Lower leg skin (tissue), 3 donors: ENCODE measurements around the gene PRELID1.

Experiments used
- POLR2A ChIP-seq, 2 donors: fragments of 450-650 bp; IDR thresholded peaks; one replicate each; pipeline ENCODE4 v1.6.1; 2016 to 2017; ENCODE audit warnings: antibody characterized with exemption in 2 of 2, mild to moderate bottlenecking in 1 of 2, moderate library complexity in 1 of 2
- TF ChIP-seq, protein P1 (sequence below), 3 donors: fragments of 450-650 bp; IDR thresholded peaks; one replicate each; pipeline ENCODE4 v1.5.1; 2016; ENCODE audit warnings: antibody characterized with exemption in 3 of 3, mild to moderate bottlenecking in 3 of 3, moderate library complexity in 2 of 3

DNA sequence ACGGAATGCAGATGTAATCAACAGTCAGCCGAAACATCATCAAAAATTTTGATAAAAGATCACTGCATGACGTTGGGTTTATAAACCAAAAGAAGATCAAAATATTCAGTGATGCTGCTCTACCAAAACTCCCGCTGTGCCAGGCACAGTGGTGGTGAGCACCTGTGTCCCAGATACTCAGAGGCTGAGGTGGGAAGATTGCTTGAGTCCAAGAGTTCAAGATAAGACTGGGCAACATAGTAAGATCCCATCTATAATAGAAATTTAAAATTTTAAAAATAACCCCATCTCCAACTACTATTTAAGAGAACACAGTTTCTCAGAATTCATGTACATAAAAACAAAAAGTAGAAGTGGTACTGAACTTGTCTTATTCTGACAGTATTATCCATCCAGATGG, 44.1 kb downstream of the PRELID1 start:
- TF ChIP-seq, protein P1, sequence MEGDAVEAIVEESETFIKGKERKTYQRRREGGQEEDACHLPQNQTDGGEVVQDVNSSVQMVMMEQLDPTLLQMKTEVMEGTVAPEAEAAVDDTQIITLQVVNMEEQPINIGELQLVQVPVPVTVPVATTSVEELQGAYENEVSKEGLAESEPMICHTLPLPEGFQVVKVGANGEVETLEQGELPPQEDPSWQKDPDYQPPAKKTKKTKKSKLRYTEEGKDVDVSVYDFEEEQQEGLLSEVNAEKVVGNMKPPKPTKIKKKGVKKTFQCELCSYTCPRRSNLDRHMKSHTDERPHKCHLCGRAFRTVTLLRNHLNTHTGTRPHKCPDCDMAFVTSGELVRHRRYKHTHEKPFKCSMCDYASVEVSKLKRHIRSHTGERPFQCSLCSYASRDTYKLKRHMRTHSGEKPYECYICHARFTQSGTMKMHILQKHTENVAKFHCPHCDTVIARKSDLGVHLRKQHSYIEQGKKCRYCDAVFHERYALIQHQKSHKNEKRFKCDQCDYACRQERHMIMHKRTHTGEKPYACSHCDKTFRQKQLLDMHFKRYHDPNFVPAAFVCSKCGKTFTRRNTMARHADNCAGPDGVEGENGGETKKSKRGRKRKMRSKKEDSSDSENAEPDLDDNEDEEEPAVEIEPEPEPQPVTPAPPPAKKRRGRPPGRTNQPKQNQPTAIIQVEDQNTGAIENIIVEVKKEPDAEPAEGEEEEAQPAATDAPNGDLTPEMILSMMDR (IDR thresholded peaks at IDR 0.05), result no peak
- no peak for TF ChIP-seq POLR2A (IDR thresholded peaks at IDR 0.05)
